Gastrocnemius medialis (tissue), 4 donors: ENCODE measurements around the gene CUX1. TPM values are rescaled to one million over a fixed set of nuclear protein-coding genes. Genes with fewer than 3 reads are reported as not detected.
A peak's percentile ranks its signal among the peaks of the same experiment; 100 is the strongest.

ENCODE experiments used
- ATAC-seq, 2 donors: fragments of 150-250 bp; one replicate each; pipeline ENCODE4 v1.9.1; 2016
- DNase-seq, 2 donors: peaks; one replicate each; pipeline ENCODE4 v3.0.0-alpha.2; 2019
- H3K27ac ChIP-seq, 4 donors: fragments of 200-600 bp; sonication (generic); 1 replicate in 1 of 4; 2 replicates in 3 of 4; pipeline ENCODE4 v1.5.1; 2016 to 2018; ENCODE audit warnings: mild to moderate bottlenecking in 2 of 4, moderate library complexity in 1 of 4
- H3K27me3 ChIP-seq, 3 donors: fragments of 200-600 bp; sonication (generic) in 2 of 3; 1 replicate in 1 of 3; 2 replicates in 2 of 3; pipeline versions ENCODE4 v1.5.1 to v1.6.0; 2016 to 2019; ENCODE audit warnings: mild to moderate bottlenecking in 1 of 3, moderate library complexity in 1 of 3
- H3K36me3 ChIP-seq, 2 donors: fragments of 200-600 bp; sonication (generic) in 1 of 2; one replicate each; pipeline ENCODE4 v1.5.1; 2017 to 2018
- H3K4me1 ChIP-seq, 2 donors: fragments of 200-600 bp; sonication (generic) in 1 of 2; one replicate each; pipeline ENCODE4 v1.5.1; 2016 to 2017; ENCODE audit warnings: mild to moderate bottlenecking in 2 of 2
- H3K4me3 ChIP-seq, 4 donors: fragments of 200-600 bp; sonication (generic) in 3 of 4; 1 replicate in 1 of 4; 2 replicates in 3 of 4; pipeline ENCODE4 v1.5.1; 2016 to 2019; ENCODE audit warnings: mild to moderate bottlenecking in 2 of 4
- H3K9me3 ChIP-seq, 3 donors: fragments of 200-600 bp; sonication (generic) in 2 of 3; 1 replicate in 1 of 3; 2 replicates in 2 of 3; pipeline ENCODE4 v1.5.1; 2016 to 2019
- POLR2A ChIP-seq, 2 donors: fragments of 450-650 bp; IDR thresholded peaks; one replicate each; pipeline ENCODE4 v1.6.1; 2017; ENCODE audit warnings: antibody characterized with exemption in 2 of 2, mild to moderate bottlenecking in 2 of 2, moderate library complexity in 2 of 2
- in situ Hi-C, 4 donors: fragments of 200-750 bp; cut with MboI; loops; one replicate each; pipeline versions ENCODE4 v1.15.0 to v1.8.0; 2017; ENCODE audit warnings: low sequenced_read_pairs in 4 of 4
- intact Hi-C: fragments of 100-400 bp; cut with DNase I; formaldehyde crosslinking; loops from one replicate; pipeline ENCODE4 v1.15.1; 2023; ENCODE audit warnings: low total_unique reads
- total RNA-seq, 4 donors: library from RNA; depleted of rRNA; stranded (reverse); fragments of >200 nt; gene quantifications; one replicate each; pipeline versions ENCODE4 v1.1.0 to v1.2.3, GENCODE V29; 2016
- TF ChIP-seq, protein P1 (sequence below), 5 experiments: fragments of 450-650 bp in 3 of 5; fragments of 200-600 bp in 2 of 5; sonication (generic) in 2 of 5; IDR thresholded peaks in 4 of 5; conservative IDR thresholded peaks in 1 of 5; 1 replicate in 4 of 5; 2 replicates in 1 of 5; pipeline ENCODE4 v1.5.1; 2016 to 2019; ENCODE audit warnings: antibody characterized with exemption in 5 of 5, mild to moderate bottlenecking in 3 of 5, moderate library complexity in 3 of 5

The CUX1 gene
- total RNA-seq, 4 donors from 2014 or later, result 44.1 to 57.9 (median 54.9) TPM

DNA sequence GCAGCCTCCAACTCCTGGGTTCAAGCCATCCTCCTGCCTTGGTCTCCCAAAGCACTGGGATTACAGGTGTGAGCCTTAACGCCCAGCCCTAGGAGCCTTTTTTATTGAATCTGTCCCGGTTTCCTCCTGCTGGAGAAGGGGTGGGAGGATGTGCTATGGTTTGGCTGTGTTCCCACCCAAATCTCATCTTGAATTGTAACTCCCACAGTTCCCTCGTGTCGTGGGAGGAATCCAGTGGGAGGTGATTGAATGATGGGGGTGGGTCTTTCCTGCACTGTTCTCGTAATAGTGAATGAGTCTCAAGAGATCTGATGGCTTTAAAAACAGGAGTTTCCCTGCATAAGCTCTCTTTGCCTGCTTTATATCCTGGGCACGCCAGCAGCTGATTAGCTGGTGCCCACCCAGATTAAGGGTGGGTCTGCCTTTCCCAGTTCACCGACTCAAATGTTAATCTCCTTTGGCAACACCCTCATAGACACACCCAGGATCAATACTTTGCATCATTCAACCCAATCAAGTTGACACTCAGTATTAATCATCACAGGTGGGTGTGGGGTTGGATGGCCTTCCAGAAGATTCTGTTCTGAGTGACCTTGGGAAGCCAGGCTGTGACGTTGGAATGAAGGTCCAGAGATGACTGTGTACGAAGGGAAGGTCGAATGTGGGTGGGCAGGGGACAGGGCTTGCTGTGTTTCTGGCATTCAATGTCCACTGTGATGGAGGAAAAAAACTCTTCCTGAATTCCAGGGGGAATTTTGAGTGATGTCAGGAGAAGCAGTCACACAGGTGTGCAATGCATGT is 33.8 kb upstream of the CUX1 start:
- Histone ChIP-seq H3K4me1 (no peaks in the 10 kb centered on the region), H3K36me3 (no peaks in the 10 kb centered on the region), H3K27me3 (no peaks in the 10 kb centered on the region), H3K9me3 (no peaks in the 10 kb centered on the region), H3K27ac (no peak overlapping the region), H3K4me3 (no peak overlapping the region)
- in situ Hi-C loops (no loop called here), intact Hi-C loops (no loop called here)
- ATAC-seq, result no peak
- TF ChIP-seq, protein P1, sequence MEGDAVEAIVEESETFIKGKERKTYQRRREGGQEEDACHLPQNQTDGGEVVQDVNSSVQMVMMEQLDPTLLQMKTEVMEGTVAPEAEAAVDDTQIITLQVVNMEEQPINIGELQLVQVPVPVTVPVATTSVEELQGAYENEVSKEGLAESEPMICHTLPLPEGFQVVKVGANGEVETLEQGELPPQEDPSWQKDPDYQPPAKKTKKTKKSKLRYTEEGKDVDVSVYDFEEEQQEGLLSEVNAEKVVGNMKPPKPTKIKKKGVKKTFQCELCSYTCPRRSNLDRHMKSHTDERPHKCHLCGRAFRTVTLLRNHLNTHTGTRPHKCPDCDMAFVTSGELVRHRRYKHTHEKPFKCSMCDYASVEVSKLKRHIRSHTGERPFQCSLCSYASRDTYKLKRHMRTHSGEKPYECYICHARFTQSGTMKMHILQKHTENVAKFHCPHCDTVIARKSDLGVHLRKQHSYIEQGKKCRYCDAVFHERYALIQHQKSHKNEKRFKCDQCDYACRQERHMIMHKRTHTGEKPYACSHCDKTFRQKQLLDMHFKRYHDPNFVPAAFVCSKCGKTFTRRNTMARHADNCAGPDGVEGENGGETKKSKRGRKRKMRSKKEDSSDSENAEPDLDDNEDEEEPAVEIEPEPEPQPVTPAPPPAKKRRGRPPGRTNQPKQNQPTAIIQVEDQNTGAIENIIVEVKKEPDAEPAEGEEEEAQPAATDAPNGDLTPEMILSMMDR (IDR thresholded peaks at IDR 0.05 in 4 of 5, conservative IDR thresholded peaks at IDR 0.05 in 1 of 5), result no peak
- no peak for TF ChIP-seq POLR2A (IDR thresholded peaks at IDR 0.05)
- DNase-seq, result no peak

- no peaks in the 10 kb centered on the region for H3K9me3 ChIP-seq
- H3K27me3 ChIP-seq, result no peaks in the 10 kb centered on the region
- no peaks in the 10 kb centered on the region for H3K36me3 ChIP-seq
- peak in 1 of 2 donors; percentile 27 for ATAC-seq
- no peak for DNase-seq
- TF ChIP-seq POLR2A (IDR thresholded peaks at IDR 0.05), result no peak
- TF ChIP-seq, protein P1 (IDR thresholded peaks at IDR 0.05 in 4 of 5, conservative IDR thresholded peaks at IDR 0.05 in 1 of 5), result no peak
- no peak overlapping the region for H3K27ac ChIP-seq
- intact Hi-C loops, result no loop called here
- no peak overlapping the region for H3K4me3 ChIP-seq
- no peaks in the 10 kb centered on the region for H3K4me1 ChIP-seq
- in situ Hi-C loops, result no loop called here
Measured at GRCh38 chr7:101784292-101785127, 32.9 kb upstream of the CUX1 start.

DNA sequence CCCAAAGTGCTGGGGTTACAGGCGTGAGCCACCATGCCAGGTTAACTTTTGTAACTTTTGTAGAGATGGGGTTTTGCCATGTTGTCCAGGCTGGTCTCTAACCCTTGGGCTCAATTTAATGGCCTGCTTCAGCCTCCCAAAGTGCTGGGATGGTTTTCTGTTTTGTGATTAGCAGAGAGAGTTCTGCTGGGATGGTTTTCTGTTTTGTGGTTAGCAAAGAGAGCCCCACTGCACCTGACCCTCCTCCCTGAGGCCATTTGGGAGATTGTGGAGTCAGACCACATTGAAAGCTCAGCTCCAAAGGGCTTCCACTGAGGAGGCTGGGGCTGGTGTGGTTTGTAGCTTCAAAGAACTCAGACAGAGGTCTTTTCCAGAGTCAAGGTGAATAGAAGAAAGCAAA is 29.6 kb upstream of the CUX1 start:
- intact Hi-C loops (no loop called here), in situ Hi-C loops (no loop called here)
- H3K36me3 ChIP-seq, result no peaks in the 10 kb centered on the region
- no peaks in the 10 kb centered on the region for H3K27me3 ChIP-seq
- H3K27ac ChIP-seq, result no peak overlapping the region
- H3K4me3 ChIP-seq, result no peak overlapping the region
- no peak for ATAC-seq
- no peaks in the 10 kb centered on the region for H3K9me3 ChIP-seq
- TF ChIP-seq, protein P1 (IDR thresholded peaks at IDR 0.05 in 4 of 5, conservative IDR thresholded peaks at IDR 0.05 in 1 of 5), result no peak
- no peaks in the 10 kb centered on the region for H3K4me1 ChIP-seq
- no peak for DNase-seq

DNA sequence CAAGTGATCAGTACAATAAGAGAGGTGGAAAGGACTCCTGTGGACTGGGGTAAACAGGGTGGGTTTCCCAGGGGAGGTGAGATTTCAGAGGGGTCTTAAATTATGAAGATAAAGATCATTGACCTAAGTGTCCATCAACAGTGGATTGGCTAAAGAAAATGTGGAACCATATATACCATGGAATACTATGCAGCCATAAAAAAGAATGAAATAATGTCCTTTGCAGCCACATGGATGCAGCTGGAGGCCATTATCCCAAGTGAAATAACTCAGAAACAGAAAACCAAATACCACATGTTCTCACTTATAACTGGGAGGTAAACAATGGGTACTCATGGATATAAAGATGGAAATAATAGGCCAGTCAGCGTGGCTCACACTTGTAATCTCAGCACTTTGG is 28.9 kb upstream of the CUX1 start:
- H3K36me3 ChIP-seq, result no peaks in the 10 kb centered on the region
- H3K27ac ChIP-seq, result no peak overlapping the region
- intact Hi-C loops (no loop called here), in situ Hi-C loops (no loop called here)
- DNase-seq, result no peak
- H3K4me1 ChIP-seq, result no peaks in the 10 kb centered on the region
- no peaks in the 10 kb centered on the region for H3K9me3 ChIP-seq
- H3K27me3 ChIP-seq, result no peaks in the 10 kb centered on the region
- H3K4me3 ChIP-seq, result no peak overlapping the region
- ATAC-seq, result no peak
- TF ChIP-seq POLR2A (IDR thresholded peaks at IDR 0.05), result no peak
- TF ChIP-seq, protein P1 (IDR thresholded peaks at IDR 0.05 in 4 of 5, conservative IDR thresholded peaks at IDR 0.05 in 1 of 5), result no peak
